K562 (cell line): ENCODE measurements around the gene TNFRSF6B. TPM values are rescaled to one million over a fixed set of nuclear protein-coding genes. Genes with fewer than 3 reads are reported as not detected.

Experiments used
- ATAC-seq: fragments of 200-7000 bp; cut with Tn5 transposase; 3 replicates; pipeline ENCODE4 v1.9.1; 2020; ENCODE audit warnings: moderate library complexity
- BruUV-seq: library from RNA; stranded (reverse); fragments of 400-500 nt; replicated peaks from 2 replicates; lab custom pipeline; 2021; lab: Mats Ljungman, UMichigan
- CTCF ChIA-PET: fragments of 300-600 bp; formaldehyde crosslinking; extraction: SDS; loops from one replicate; lab custom pipeline; 2021; ENCODE audit warnings: low intra/inter-chr PET ratio; lab: Yijun Ruan, JAX
- POLR2A ChIA-PET: fragments of 300-600, 350-650 bp; sonication (Branson Sonifier 250); formaldehyde crosslinking; extraction: SDS; loops from one replicate; lab custom pipeline; 2021; ENCODE audit warnings: antibody characterized with exemption, inconsistent platforms; lab: Yijun Ruan, JAX
- DNase-seq, 4 experiments: peaks; one replicate each; pipeline versions ENCODE4 v3.0.0 to v3.0.0-alpha.2; 2011 to 2018; ENCODE audit warnings: low spot score in 3 of 4, mixed read lengths in 3 of 4; ENCODE audit errors: extremely low read depth in 1 of 4
- FAIRE-seq: peaks from 2 replicates; lab custom pipeline; 2011; peaks lifted over from hg19 to GRCh38; lab: Jason Lieb, UNC
- H2AFZ ChIP-seq: 2 replicates; pipeline ENCODE4 v1.6.0; 2011; ENCODE audit warnings: low read depth, low read length, control low read depth, inconsistent platforms
- H3K27ac ChIP-seq: fragments of 200-600 bp; 3 replicates; pipeline ENCODE4 v1.8.0; 2011; ENCODE audit warnings: low read depth, mild to moderate bottlenecking, control low read depth, inconsistent platforms, low read length, moderate library complexity, mixed read lengths; ENCODE audit errors: extremely low read depth
- H3K27me3 ChIP-seq, 2 experiments: fragments of 300-600 bp in 1 of 2; 2 replicates in 1 of 2; 3 replicates in 1 of 2; pipeline versions ENCODE4 v1.6.0 to v1.8.0; 2011; ENCODE audit warnings: inconsistent platforms in 2 of 2, low read length in 2 of 2, mild to moderate bottlenecking in 1 of 2, mixed read lengths in 1 of 2, moderate library complexity in 1 of 2; ENCODE audit not compliant: control insufficient read depth in 2 of 2, insufficient read depth in 2 of 2
- H3K36me3 ChIP-seq: fragments of 300-600 bp; 3 replicates; pipeline ENCODE4 v1.8.0; 2011; ENCODE audit warnings: mild to moderate bottlenecking, low read length, inconsistent platforms; ENCODE audit not compliant: control insufficient read depth, insufficient read depth
- H3K4me1 ChIP-seq, 2 experiments: fragments of 200-600 bp in 1 of 2; replicated peaks in 1 of 2; 2 replicates in 1 of 2; 3 replicates in 1 of 2; pipeline versions ENCODE4 v1.5.1 to v1.8.0; 2011; ENCODE audit warnings: inconsistent platforms in 2 of 2, low read length in 2 of 2, mild to moderate bottlenecking in 1 of 2, mixed read lengths in 1 of 2, moderate library complexity in 1 of 2; ENCODE audit not compliant: control insufficient read depth in 2 of 2, insufficient read depth in 2 of 2
- H3K4me2 ChIP-seq: 2 replicates; pipeline ENCODE4 v1.6.1; 2011; ENCODE audit warnings: low read length, control low read depth, inconsistent platforms, mixed read lengths; ENCODE audit not compliant: insufficient read depth
- H3K4me3 ChIP-seq: fragments of 200-600 bp; sonication (generic), shearing (Covaris generic); 2 replicates; pipeline ENCODE4 v1.5.1; 2016; ENCODE audit warnings: control low read depth, inconsistent platforms
- H3K79me2 ChIP-seq: fragments of 200-600 bp; 3 replicates; pipeline ENCODE4 v1.8.0; 2011; ENCODE audit warnings: low read length, inconsistent platforms; ENCODE audit not compliant: control insufficient read depth, insufficient read depth
- H3K9ac ChIP-seq, 2 experiments: 2 replicates each; pipeline versions ENCODE4 v1.6.0 to v1.6.1; 2011; ENCODE audit warnings: low read depth in 2 of 2, low read length in 2 of 2, control low read depth in 1 of 2, inconsistent platforms in 1 of 2, mild to moderate bottlenecking in 1 of 2, mixed read lengths in 1 of 2; ENCODE audit not compliant: insufficient read depth in 1 of 2
- H3K9me1 ChIP-seq: one replicate; pipeline ENCODE4 v1.6.0; 2011; ENCODE audit warnings: inconsistent platforms, mild to moderate bottlenecking, low read length, moderate library complexity; ENCODE audit not compliant: control insufficient read depth, insufficient read depth
- H3K9me3 ChIP-seq: replicated peaks from 2 replicates; pipeline ENCODE4 v1.5.1; 2011; ENCODE audit warnings: low read depth, low read length, inconsistent platforms; ENCODE audit not compliant: control insufficient read depth, insufficient read depth
- H4K20me1 ChIP-seq: replicated peaks from 2 replicates; pipeline ENCODE4 v1.6.1; 2011; ENCODE audit warnings: low read length, inconsistent platforms, mixed read lengths; ENCODE audit not compliant: control insufficient read depth, insufficient read depth
- AFF1 ChIP-seq, 2 experiments: fragments of 450-650 bp; IDR thresholded peaks; 2 replicates each; pipeline ENCODE4 v1.6.1; 2018; ENCODE audit warnings: mild to moderate bottlenecking in 2 of 2, low read depth in 1 of 2; ENCODE audit not compliant: partially characterized antibody in 2 of 2
- CREM ChIP-seq: IDR thresholded peaks from 2 replicates; pipeline ENCODE4 v1.6.1; 2014; ENCODE audit warnings: antibody characterized with exemption, low read depth
- DPF2 ChIP-seq: fragments of 450-650 bp; IDR thresholded peaks from 2 replicates; pipeline ENCODE4 v1.6.1; 2016
- GTF2E2 ChIP-seq: fragments of 200-800 bp; sonication (Bioruptor generic); IDR thresholded peaks from 2 replicates; pipeline ENCODE4 v1.6.1; 2016; ENCODE audit warnings: missing genetic modification characterization, missing compliant biosample characterization
- JUND ChIP-seq, 2 experiments: IDR thresholded peaks; 2 replicates in 1 of 2; 3 replicates in 1 of 2; pipeline ENCODE4 v1.6.1; 2011; ENCODE audit warnings: borderline replicate concordance in 2 of 2, low read depth in 2 of 2, low read length in 2 of 2, improper control_type of control experiment in 1 of 2, missing biosample characterization in 1 of 2, missing genetic modification characterization in 1 of 2, missing genetic modification reagents in 1 of 2
- POLR2G ChIP-seq: fragments of 200-400 bp; formaldehyde crosslinking; IDR thresholded peaks from 2 replicates; pipeline ENCODE4 v1.6.1; 2017; ENCODE audit warnings: low read depth, mild to moderate bottlenecking, antibody characterized with exemption, low read length, moderate library complexity
- PTTG1 ChIP-seq: fragments of 450-650 bp; IDR thresholded peaks from 2 replicates; pipeline ENCODE4 v1.6.1; 2016; ENCODE audit warnings: low read depth, mild to moderate bottlenecking, missing genetic modification characterization, missing compliant biosample characterization
- TAF1 ChIP-seq: IDR thresholded peaks from 2 replicates; pipeline ENCODE4 v1.6.1; 2011; ENCODE audit warnings: mild to moderate bottlenecking, low read length, moderate library complexity; ENCODE audit not compliant: insufficient read depth, control insufficient read depth, severe bottlenecking; ENCODE audit errors: extremely low read depth
- WGBS: fragments of 100-300 bp; shearing (Covaris generic); methylation state at CpG from one replicate; pipeline ENCODE4 v1.1.6; 2016; ENCODE audit warnings: low coverage, mixed read lengths; ENCODE audit not compliant: insufficient coverage; ENCODE audit errors: missing lambda C conversion rate; 5-methylcytosine and 5-hydroxymethylcytosine counted together
- in situ Hi-C: fragments of 300-500 bp; cut with MboI; formaldehyde crosslinking; loops from 4 replicates; pipeline ENCODE4 v1.15.0; 2018; ENCODE audit warnings: inconsistent platforms, mixed read lengths
- intact Hi-C: fragments of 100-400 bp; cut with micrococcal nuclease; formaldehyde crosslinking; loops from 2 replicates; pipeline ENCODE4 v1.14.2; 2022
- polyA plus RNA-seq, 8 experiments: library from polyadenylated mRNA; depleted of rRNA in 4 of 8; stranded (reverse) in 5 of 8; unstranded in 3 of 8; fragments of >200 nt; fragmentation: Nextera tagmentation in 2 of 8; fragmentation: Illumina TruSeq in 1 of 8; extraction: Ambion mirVana in 2 of 8; extraction: Trizol in 1 of 8; gene quantifications; 2 replicates each; pipeline versions ENCODE4 v1.2.1 to v1.2.3, GENCODE V29; 2011 to 2014; ENCODE audit warnings: inconsistent platforms in 1 of 8, missing spikeins in 1 of 8
- total RNA-seq, 7 experiments: library from RNA; depleted of rRNA in 6 of 7; stranded (reverse); fragments of >200 nt in 6 of 7; fragmentation: Illumina TruSeq in 2 of 7; extraction: Trizol in 2 of 7; gene quantifications; 2 replicates each; pipeline versions ENCODE4 v1.2.1 to v1.2.3, GENCODE V29; 2011 to 2021; ENCODE audit warnings: low replicate concordance in 1 of 7

The TNFRSF6B gene
- total and polyA plus RNA-seq, 9 of the 15 experiments (the other 6 are each of a cell fraction or from before 2014, with no cell fraction given): 0.10 to 3.5 (median 0.32) TPM; not detected in 6

DNA sequence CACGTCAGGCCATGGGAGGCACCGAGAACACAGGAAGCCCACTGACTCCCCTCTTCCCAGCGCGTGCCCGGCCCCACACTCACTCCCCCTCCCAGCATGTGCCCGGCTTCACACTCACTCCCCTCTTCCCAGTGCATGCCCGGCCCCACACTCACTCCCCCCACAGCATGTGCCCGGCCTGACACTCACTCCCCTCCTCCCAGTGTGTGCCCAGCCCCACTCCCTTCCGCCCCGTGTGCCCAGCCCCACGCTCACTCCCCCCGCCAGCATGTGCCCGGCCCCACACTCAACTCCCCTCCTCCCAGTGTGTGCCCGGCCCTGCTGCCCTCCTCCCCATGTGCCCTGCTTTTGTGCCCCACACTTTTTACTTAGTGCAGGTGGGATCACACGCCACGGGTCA is 28.6 kb upstream of the TNFRSF6B start:
- H3K79me2 ChIP-seq: no peaks in the 10 kb centered on the region; the same call in 2 of the 3 replicates
- ChIA-PET POLR2A (interaction anchor here (1.6 to 2.3 kb wide), 2 partner anchors 10 to 14 kb away, joined by 7 to 11 read pairs; partner anchors contain the start of gene RTEL1), CTCF (no interaction called here)
- 96% methylated on average over 5 of the region's 16 CpGs for WGBS
- TF ChIP-seq PTTG1 (tag): no peak
- peak; percentile 39 for TF ChIP-seq POLR2G
- TF ChIP-seq, all 486 proteins: peak for 1
- H3K9ac ChIP-seq: no peak overlapping the region
- no peak for ATAC-seq
- H3K27me3 ChIP-seq: no peaks in the 10 kb centered on the region
- no peak overlapping the region for H2AFZ ChIP-seq
- peaks cover 3% of the 10 kb centered on the region for H3K9me1 ChIP-seq
- no peak for DNase-seq
- in situ Hi-C loops (no loop called here), intact Hi-C loops (no loop called here)
- H3K36me3 ChIP-seq: peaks cover 72% of the 10 kb centered on the region; the same call in 2 of the 3 replicates
- no peak overlapping the region for H3K27ac ChIP-seq
- no peak for FAIRE-seq
- H3K9me3 ChIP-seq: no peaks in the 10 kb centered on the region
- no peaks in the 10 kb centered on the region for H4K20me1 ChIP-seq
- H3K4me1 ChIP-seq: peaks cover 0 to 19% of the 10 kb centered on the region in 2 experiments; a peak in 1 of 5 replicates
- BruUV-seq: no TSS peak
- H3K4me3 ChIP-seq: no peak overlapping the region
- H3K4me2 ChIP-seq: no peak overlapping the region

- Histone ChIP-seq H3K9me3 (no peaks in the 10 kb centered on the region), H3K4me1 (peaks cover 0 to 19% of the 10 kb centered on the region in 2 experiments; a peak in 1 of 5 replicates), H3K36me3 (peaks cover 68% of the 10 kb centered on the region; the same call in 2 of the 3 replicates), H3K27me3 (no peaks in the 10 kb centered on the region), H4K20me1 (no peaks in the 10 kb centered on the region), H2AFZ (no peak overlapping the region), H3K27ac (no peak overlapping the region), H3K9ac (no peak overlapping the region), H3K9me1 (peaks cover 3% of the 10 kb centered on the region), H3K4me3 (no peak overlapping the region), H3K4me2 (no peak overlapping the region), H3K79me2 (no peaks in the 10 kb centered on the region; the same call in 2 of the 3 replicates)
- no TSS peak for BruUV-seq
- in situ Hi-C loops: no loop called here
- ChIA-PET POLR2A (interaction anchor here (0.8 to 2.3 kb wide), 3 partner anchors 10 to 41 kb away, joined by 3 to 11 read pairs (median 3); partner anchors contain the start of genes GMEB2, RTEL1 and STMN3), CTCF (no interaction called here)
- no peak for FAIRE-seq
- intact Hi-C loops: no loop called here
- ATAC-seq: no peak
- TF ChIP-seq DPF2 (no peak), CREM (no peak), TAF1 (no peak), AFF1 (IDR thresholded peaks at IDR 0.05; ENCODE audit: low read depth in 1 of 2, partially characterized antibody in 2 of 2) (no peak), JUND (IDR thresholded peaks at IDR 0.05; ENCODE audit: borderline replicate concordance, low read depth, low read length) (no peak), JUND (tag; IDR thresholded peaks at IDR 0.05; ENCODE audit: borderline replicate concordance, low read depth, low read length) (no peak), POLR2G (no peak; the same call in 1 of the 2 replicates), GTF2E2 (tag) (no peak)
- no peak for DNase-seq
- WGBS: 91% methylated on average over 9 of the region's 11 CpGs
Observed at GRCh38 chr20:63668351-63668750, 28.1 kb upstream of the TNFRSF6B start.
